T follicular helper cell (primary cell): ENCODE data around the gene TM4SF20.

Experiments
- DNase-seq: peaks from one replicate; pipeline ENCODE4 v3.0.0-alpha.2; 2020; ENCODE audit warnings: low read depth

The TM4SF20 gene

DNA sequence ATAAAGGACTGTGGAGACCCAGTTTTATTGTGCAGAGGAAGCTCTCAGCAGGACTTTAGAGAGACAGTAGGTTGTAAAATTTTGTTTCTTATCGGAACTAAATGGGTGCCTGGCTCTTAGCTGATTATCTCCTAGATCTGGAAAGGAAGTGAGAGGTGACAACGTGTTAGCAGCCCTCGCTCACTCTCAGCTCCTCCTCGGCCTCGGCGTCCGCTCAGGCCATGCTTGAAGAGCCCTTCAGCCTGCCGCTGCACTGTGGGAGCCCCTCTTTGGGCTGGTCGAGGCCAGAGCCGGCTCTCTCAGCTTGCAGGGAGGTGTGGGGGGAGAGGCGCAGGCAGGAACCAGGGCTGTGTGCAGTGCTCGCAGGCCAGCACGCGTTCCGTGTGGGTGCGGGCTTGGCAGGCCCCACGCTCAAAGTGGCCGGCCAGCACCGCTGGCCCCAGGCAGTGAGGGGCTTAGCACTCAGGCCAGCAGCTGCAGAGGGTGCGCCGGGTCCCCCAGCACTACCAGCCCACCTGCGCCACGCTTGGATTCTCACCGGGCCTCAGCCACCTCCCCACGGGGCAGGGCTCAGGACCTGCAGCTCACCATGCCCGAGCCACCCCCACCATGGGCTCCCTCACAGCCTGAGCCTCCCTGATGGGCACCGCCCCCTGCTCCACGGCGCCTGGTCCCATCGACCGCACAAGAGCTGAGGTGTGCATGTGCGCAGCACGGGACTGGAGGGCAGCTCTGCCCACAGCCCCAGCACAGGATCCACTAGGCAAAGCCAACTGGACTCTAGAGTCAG, 58.6 kb downstream of the TM4SF20 start:
- no peak for DNase-seq

DNA sequence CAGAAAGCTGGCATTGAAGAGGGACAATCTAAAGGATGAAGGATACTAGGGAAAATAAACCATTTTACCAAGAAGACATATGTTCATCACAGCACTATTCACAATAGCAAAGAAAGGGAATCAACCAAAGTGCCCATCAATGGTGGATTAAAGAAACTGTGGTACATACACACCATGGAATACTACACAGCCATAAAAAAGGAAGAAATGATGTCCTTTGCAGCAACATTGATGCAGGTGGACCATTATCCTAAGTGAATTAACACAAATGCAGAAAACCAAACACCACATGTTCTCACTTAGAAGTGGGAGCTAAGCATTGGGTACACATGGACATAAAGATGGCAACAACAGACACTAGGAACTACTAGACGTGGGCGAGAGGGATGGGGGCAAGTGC, 61.3 kb downstream of the TM4SF20 start:
- no peak for DNase-seq

DNA sequence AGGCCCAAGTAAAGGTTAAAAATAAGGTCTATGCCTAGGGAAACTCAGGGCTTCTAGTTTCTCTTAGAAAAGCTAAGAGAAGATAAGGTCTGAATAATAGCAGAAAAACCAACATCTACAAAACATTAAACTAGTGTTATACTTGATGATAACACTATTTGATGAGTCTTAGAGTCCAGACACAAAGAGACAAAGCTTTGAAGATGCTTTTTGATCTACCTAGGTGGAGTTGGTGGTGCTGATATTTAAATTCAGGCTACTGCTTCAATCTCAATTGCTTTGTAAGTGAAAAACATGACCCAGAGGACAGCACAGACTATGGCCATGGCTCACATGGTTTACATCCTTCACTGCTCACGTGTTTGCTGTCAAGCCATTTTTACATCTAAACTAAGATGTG, 65.8 kb downstream of the TM4SF20 start:
- no peak for DNase-seq

- no peak for DNase-seq
Observed at GRCh38 chr2:227312579-227312978, 66.5 kb downstream of the TM4SF20 start.
